Eye (tissue), 1 donor: Measurements from ENCODE around the gene ZNF213.
"Not testable (repeated sequence)": the region's sequence is repeated elsewhere in the genome, so short reads cannot be mapped to it uniquely, and the experiment has no call there.

Source experiments
- DNase-seq: peaks from one replicate; pipeline ENCODE4 v3.0.0-alpha.2; 2015

ZNF213 gene

GRCh38 chr16:3149630-3150345 is 15.0 kb downstream of the ZNF213 start:
- peak; percentile 83 for DNase-seq

GRCh38 chr16:3150346-3151218 is 15.8 kb downstream of the ZNF213 start:
- peak; percentile 100 for DNase-seq

GRCh38 chr16:3152027-3152276 is 17.1 kb downstream of the ZNF213 start:
- no peak for DNase-seq

- peak; percentile 98 for DNase-seq
Observed at GRCh38 chr16:3152277-3152990, 17.6 kb downstream of the ZNF213 start.

- no peak for DNase-seq
Observed at GRCh38 chr16:3152991-3153368, 18.2 kb downstream of the ZNF213 start.

GRCh38 chr16:3155181-3155580 is 20.4 kb downstream of the ZNF213 start:
- no peak for DNase-seq

- DNase-seq: no peak
Observed at GRCh38 chr16:3155972-3156371, 21.1 kb downstream of the ZNF213 start.

- peak; percentile 88 for DNase-seq
Observed at GRCh38 chr16:3157229-3158025, 22.6 kb downstream of the ZNF213 start.

- DNase-seq: no peak
Observed at GRCh38 chr16:3158026-3158509, 23.2 kb downstream of the ZNF213 start.

- DNase-seq: peak; percentile 71
Observed at GRCh38 chr16:3158510-3159314, 23.9 kb downstream of the ZNF213 start.

GRCh38 chr16:3161235-3162018 is 26.6 kb downstream of the ZNF213 start:
- DNase-seq: no peak

GRCh38 chr16:3164121-3164991 is 29.5 kb downstream of the ZNF213 start:
- no peak for DNase-seq

- DNase-seq: no peak
Observed at GRCh38 chr16:3165111-3165822, 30.4 kb downstream of the ZNF213 start.

- no peak for DNase-seq
Observed at GRCh38 chr16:3166505-3166886, 31.7 kb downstream of the ZNF213 start.

GRCh38 chr16:3168729-3169128 is 33.9 kb downstream of the ZNF213 start:
- not testable (repeated sequence) for DNase-seq

GRCh38 chr16:3170440-3171180 is 35.8 kb downstream of the ZNF213 start:
- peak; percentile 38 for DNase-seq

GRCh38 chr16:3171181-3171854 is 36.5 kb downstream of the ZNF213 start:
- DNase-seq: peak; percentile 39
